Suppressor macrophage (primary cell): Measurements from ENCODE around the gene DLG5.
A peak's percentile ranks its signal among the peaks of the same experiment; 100 is the strongest.
"Not testable (repeated sequence)": the region's sequence is repeated elsewhere in the genome, so short reads cannot be mapped to it uniquely, and the experiment has no call there.

Source experiments
- DNase-seq, 4 experiments: peaks; one replicate each; pipeline ENCODE4 v3.0.0-alpha.2; 2020 to 2022

Gene DLG5

GRCh38 chr10:77793831-77794230, 132.7 kb downstream of the DLG5 start:
- DNase-seq = no peak

GRCh38 chr10:77792155-77792554, 134.4 kb downstream of the DLG5 start:
- no peak for DNase-seq

GRCh38 chr10:77791506-77791905, 135.0 kb downstream of the DLG5 start:
- DNase-seq = no peak

GRCh38 chr10:77789861-77790260, 136.7 kb downstream of the DLG5 start:
- no peak for DNase-seq

- no peak for DNase-seq
Observed at GRCh38 chr10:77789016-77789415, 137.5 kb downstream of the DLG5 start.

- DNase-seq = no peak
Observed at GRCh38 chr10:77788496-77789010, 138.0 kb downstream of the DLG5 start.

- no peak for DNase-seq
Observed at GRCh38 chr10:77787440-77787839, 139.1 kb downstream of the DLG5 start.

- DNase-seq = peak; percentile 46 to 63 (median 62)
Observed at GRCh38 chr10:77784856-77785255, 141.7 kb downstream of the DLG5 start.

GRCh38 chr10:77782328-77783061, 144.1 kb downstream of the DLG5 start:
- DNase-seq = no peak

GRCh38 chr10:77781451-77782327, 144.9 kb downstream of the DLG5 start:
- DNase-seq = no peak

GRCh38 chr10:77780180-77780579, 146.4 kb downstream of the DLG5 start:
- DNase-seq = no peak

- DNase-seq = no peak
Observed at GRCh38 chr10:77776487-77776886, 150.1 kb downstream of the DLG5 start.

- no peak for DNase-seq
Observed at GRCh38 chr10:77774940-77775391, 151.6 kb downstream of the DLG5 start.

- no peak for DNase-seq
Observed at GRCh38 chr10:77773631-77774426, 152.7 kb downstream of the DLG5 start.

- DNase-seq = not testable (repeated sequence)
Observed at GRCh38 chr10:77772852-77773600, 153.5 kb downstream of the DLG5 start.

GRCh38 chr10:77771851-77772250, 154.7 kb downstream of the DLG5 start:
- no peak for DNase-seq

- no peak for DNase-seq
Observed at GRCh38 chr10:77771450-77771849, 155.1 kb downstream of the DLG5 start.

- no peak for DNase-seq
Observed at GRCh38 chr10:77770868-77771175, 155.7 kb downstream of the DLG5 start.

GRCh38 chr10:77770081-77770867, 156.3 kb downstream of the DLG5 start:
- DNase-seq = no peak

GRCh38 chr10:77768039-77768438, 158.5 kb downstream of the DLG5 start:
- DNase-seq = no peak
